Measurements from ENCODE around the gene ATP5PO.
"Not testable (repeated sequence)": the region's sequence is repeated elsewhere in the genome, so short reads cannot be mapped to it uniquely, and the experiment has no call there.

Gene ATP5PO

DNA sequence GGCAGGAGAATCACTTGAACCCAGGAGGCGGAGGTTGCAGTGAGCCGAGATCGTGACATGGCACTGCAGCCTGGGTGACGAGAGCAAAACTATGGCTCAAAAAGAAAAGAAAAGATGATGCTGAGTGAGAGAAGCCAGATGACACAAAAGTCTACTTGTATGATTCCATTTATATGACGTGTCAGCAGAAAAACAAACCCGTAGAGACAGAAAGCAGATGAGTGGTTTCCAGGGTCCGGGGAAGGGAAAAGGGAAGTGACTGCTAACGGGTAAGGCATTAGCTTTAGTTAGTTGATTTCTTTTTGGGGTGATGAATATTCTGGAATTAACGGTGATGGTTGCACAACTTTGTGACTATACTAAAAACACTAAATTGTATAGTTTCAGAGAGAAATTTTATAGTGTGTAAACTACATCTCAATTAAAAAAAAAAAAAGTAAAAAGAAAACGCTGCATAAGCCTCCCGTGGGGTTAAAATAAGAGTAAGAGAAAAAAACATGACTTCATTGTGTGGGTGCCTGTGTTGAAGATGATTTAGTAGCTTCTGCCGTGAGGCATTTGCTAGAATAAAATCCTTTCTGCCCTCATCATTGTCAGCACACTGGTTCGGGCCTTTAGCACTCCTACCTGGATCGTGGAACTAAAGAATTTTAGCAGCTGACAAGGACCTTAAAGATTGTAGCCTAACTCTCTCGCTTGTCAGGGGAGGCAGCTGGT, 24.7 kb upstream of the ATP5PO start:
- no peak for DNase-seq

GRCh38 chr21:33939226-33939625, 23.6 kb upstream of the ATP5PO start:
- DNase-seq = no peak

GRCh38 chr21:33938381-33938780, 22.8 kb upstream of the ATP5PO start:
- no peak for DNase-seq

- DNase-seq = no peak
Observed at GRCh38 chr21:33937931-33938339, 22.3 kb upstream of the ATP5PO start.

DNA sequence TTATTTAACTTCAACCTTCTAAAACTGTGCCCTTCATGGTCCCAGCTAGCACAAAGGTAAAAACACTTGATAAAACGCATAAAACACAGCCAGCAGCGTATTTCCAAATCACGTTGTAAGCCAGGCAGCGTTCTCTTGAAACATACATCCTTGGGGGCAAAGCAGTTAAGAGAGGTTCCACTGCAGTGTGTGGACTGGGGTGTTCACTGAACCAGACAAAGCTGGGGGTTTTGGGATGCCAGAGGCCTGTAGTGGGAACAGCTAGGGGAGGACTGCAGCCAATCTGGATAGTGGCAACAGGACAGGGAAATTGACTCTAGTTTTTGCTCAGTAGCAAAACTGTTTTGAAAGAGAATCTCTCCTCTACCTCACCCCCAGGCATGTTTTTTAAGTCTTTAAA, 21.5 kb upstream of the ATP5PO start:
- no peak for DNase-seq

DNA sequence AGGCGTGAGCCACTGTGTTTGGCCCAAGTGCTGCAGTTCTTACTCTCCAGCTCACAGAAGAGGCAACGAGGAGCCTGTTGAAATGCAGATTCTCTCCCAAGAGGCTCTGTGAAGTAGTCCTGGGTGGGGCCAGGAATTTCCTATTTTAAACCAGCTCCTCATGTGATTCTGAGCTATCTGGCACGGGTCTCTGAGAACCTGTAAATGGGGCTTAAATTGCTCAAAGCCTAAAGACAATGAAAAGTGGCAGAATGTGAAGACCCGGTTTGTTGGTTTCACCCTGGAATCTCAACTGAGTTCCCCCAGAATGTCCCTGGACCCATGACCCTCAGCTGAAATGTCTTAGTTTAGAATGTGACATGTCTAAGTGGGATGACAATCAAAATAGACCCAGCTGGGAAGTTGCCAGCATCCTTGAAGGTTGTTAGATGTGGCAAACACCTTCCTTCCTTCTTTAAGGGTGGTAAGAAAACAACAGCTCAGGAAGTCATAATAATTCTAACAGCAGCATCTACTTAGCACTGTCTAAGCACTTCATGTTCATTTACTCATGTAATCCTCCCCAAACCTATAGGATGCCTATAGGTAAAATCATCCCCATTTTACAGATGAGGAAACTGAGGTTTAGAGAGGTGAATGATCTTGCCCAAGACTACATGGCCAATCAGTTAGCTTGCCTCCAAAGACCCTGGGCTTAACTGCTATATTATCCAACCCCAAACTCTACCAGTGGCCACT, 20.9 kb upstream of the ATP5PO start:
- no peak for DNase-seq

- DNase-seq = no peak
Observed at GRCh38 chr21:33932731-33933130, 17.1 kb upstream of the ATP5PO start.

DNA sequence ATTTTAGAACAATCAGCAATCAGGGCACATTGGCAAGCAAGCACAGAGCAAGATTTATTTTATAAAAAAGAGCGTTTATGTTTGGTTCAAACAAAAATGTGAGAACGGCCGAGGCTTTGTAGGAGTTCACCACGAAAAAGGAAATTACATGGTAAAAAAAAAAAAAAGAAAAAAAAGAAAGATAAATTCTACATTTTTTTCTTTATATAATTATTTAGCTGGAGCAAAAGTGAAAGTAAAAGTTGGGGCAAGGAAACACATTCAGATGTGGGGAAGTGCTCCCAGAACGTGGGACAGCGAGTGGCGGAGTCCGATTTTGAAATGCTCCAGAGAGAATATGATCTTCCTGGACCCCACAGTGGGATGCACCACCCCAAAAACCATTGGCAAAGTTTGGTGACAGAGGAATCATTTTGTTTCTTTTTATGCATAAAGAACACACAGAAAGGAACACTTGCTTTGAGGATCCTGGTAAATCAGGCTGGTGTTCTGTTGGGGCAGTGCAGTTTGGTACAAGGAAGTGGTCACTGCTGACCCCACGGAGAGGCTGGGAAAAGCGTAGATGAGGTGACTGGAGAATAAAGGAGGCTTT, 16.3 kb upstream of the ATP5PO start:
- no peak for DNase-seq

DNA sequence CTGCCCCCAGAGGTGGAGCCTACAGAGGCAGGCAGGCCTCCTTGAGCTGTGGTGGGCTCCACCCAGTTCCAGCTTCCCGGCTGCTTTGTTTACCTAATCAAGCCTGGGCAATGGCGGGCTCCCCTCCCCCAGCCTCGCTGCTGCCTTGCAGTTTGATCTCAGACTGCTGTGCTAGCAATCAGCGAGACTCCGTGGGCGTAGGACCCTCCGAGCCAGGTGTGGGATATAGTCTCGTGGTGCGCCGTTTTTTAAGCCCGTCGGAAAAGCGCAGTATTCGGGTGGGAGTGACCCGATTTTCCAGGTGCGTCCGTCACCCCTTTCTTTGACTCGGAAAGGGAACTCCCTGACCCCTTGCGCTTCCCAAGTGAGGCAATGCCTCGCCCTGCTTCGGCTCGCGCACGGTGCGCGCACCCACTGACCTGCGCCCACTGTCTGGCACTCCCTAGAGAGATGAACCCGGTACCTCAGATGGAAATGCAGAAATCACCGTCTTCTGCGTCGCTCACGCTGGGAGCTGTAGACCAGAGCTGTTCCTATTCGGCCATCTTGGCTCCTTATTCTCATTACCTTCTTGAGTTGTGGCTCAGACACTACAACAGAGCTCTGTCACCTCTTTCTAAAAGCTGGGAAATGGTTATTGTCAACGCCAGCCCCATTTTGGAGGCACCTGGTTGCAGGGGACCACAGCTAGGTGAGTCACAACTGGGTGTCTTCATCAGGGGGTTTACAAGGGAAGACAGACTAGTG, 15.6 kb upstream of the ATP5PO start:
- peak; percentile 32 for DNase-seq

GRCh38 chr21:33926248-33926647, 10.6 kb upstream of the ATP5PO start:
- not testable (repeated sequence) for DNase-seq

DNA sequence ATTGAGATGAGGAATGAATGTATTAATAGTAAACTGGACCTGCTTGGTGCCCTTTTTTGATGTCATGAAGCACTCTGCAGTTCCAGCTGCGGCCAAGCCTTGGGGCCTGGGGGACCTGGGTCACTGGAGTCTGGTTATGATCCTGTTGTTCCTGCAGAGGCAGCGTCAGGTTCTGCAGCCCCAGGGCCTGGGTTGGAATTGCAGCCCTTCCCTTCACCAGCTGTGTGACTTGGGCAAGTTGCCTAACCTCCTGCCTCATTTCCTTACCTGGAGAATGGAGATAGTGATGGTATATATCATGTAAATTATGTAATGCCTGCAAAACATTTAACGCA, 9.1 kb upstream of the ATP5PO start:
- DNase-seq = no peak

DNA sequence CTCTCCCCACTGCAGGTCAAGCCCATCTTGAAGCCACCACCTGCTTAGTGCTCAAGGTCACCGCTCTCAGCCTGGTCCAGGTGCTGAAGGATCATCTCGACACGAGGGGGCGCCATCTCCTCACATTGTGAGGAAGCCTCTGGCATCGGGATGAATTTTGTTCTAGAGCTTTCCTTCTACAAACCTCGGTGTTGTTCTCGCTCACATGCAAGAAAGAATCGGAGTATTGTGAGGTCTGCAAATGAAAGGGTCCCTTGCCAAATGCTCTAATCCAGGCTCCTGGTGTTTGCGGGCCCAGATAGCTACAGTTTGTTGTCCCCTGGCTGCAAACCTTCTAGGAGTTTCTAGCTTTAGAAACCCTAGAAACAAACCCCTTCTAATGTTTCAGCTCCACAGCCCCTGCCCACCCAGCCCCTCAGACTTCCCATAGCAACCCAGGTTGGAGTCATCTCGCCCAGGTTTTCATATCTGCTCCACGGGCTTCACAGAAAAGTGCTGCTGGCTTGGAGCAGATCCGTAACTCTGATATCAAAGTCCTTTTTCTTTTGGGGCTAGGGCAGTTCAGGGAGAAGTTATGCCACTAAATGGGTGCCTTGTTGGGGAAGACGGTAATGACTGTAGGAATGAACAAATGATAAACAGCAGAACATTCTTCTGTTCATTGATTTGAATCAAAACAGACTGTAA, 8.6 kb upstream of the ATP5PO start:
- peak; percentile 78 for DNase-seq

GRCh38 chr21:33917421-33917820, 1.8 kb upstream of the ATP5PO start:
- no peak for DNase-seq

DNA sequence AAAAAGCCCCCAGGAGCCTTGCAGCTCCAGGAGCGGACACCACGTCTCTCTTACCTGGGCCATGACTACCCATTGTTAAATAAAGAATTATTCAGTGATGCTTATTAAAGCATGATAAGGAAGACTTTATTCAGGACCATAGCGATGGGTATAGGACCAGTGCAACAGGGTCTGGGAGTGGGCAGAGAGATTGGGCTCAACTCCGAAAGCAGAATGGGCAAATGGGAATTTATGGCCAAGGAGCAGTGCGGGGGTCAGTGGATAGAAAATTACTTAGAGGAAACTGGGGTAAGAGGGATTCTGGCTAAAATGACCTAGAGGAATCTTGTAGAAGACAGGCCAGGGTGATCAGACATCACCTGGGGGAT, 580 bp upstream of the ATP5PO start:
- DNase-seq = no peak

DNA sequence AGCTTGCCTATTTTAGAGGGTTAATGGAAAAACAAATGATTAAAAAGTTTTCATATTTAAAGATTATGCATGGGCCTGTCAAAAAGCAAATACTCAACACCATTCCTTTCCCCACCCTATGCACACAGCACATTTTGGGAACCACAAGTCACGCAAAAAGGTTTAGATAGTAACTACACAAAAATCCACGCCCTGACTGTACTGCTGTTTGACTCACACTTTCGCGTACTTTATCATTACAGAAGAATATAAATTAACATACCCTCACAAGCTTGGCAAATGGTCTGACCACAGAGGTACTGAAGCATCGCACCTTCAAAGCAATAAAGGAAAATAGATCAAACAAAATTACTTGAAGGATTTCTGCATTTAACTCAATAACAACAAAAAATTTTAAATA, 1.4 kb downstream of the ATP5PO start:
- DNase-seq = no peak

- DNase-seq = no peak
Observed at GRCh38 chr21:33909756-33910155, 5.8 kb downstream of the ATP5PO start.

DNA sequence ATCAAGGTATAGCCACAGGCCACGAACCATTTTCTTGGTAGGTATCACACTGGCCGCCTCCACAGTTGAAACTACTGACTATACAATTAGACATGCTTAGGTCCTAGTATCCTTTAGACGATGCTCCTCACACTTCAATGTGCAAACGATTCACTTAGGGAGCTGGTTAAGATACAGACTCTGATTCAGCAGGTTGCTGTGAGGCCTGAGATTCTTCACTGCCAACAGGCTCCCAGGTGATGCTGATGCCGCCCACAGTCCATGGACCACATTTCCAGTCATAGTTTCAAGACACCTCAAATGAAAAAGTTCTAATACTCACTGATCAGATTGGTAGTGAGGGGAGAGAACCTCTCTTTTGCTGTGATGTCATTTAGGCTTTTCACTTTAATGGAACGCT, 6.8 kb downstream of the ATP5PO start:
- no peak for DNase-seq

DNA sequence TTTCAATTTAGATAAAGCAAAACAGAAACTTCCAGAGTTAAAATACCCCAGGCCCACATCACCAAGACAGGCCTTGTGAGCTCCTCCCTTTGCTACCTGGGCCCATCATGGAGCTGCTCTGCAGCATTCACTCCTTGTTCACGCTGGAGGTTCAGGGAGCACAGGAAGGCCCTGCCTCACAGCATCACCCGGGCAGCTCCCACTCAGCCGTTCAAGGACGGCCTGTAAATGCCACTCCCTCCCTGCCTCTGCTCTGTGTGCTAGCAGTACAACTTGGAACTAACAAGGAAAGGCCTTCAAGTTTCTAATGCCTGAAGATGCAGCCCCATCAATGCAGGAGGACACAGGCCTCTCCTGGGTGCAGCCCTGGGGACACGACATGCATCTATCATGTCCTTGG, 11.6 kb downstream of the ATP5PO start:
- no peak for DNase-seq

GRCh38 chr21:33902349-33902748, 13.3 kb downstream of the ATP5PO start:
- no peak for DNase-seq

DNA sequence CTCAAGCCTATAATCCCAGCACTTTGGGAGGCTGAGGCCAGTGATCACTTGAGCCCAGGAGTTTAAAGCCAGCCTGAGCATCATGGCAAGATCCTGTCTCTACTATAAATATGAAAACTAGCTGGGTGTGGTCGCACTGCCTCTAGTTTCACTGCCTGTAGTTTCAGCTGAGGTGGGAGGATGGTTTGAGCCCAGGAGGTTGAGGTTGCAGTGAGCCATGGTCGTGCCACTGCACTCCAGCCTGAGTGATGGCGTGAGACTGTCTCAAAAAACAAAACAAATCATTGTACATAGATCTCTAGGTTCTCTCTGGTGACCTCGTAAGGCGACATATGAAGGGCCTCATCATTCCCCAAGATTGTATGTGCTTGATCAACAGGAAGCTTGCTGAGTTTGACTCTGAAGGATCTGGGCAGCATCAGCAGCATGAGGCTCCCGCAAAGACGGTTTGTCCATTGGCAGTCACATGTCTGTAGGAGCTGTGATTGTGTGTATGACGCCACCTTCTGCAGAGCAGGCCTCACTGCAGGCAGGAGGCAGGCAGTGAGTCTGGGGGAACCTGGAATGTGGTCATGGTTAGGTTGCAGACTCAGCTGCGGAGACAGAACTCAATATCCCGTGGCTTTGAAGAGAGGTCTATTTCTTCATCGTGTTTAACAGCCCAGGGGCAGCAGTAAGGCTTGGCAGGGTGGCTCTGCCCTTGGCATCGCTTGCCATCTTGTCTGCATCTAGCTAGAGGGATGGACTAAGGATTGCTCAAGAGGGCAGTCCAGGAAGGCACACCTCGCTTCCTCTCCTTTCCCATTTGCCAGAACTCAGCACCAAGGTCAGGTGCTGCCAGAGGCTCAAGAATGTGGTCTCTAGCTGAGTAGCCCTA, 14.0 kb downstream of the ATP5PO start:
- DNase-seq = peak; percentile 17

- DNase-seq = no peak
Observed at GRCh38 chr21:33899199-33899598, 16.4 kb downstream of the ATP5PO start.

GRCh38 chr21:33898586-33898985, 17.0 kb downstream of the ATP5PO start:
- no peak for DNase-seq

All from NCI-H1105 treated with DMSO at 0.1 percent for 48 hours (cell line).